PFSK-1 (cell line): ENCODE measurements around the gene MGMT.

ENCODE experiments used
- FOXP2 ChIP-seq: optimal IDR thresholded peaks from 2 replicates; pipeline ENCODE3; 2011; ENCODE audit warnings: borderline replicate concordance, control low read depth, inconsistent platforms; ENCODE audit not compliant: insufficient read depth; ENCODE audit errors: extremely low read length, extremely low read depth
- POLR2AphosphoS5 ChIP-seq: IDR thresholded peaks from 2 replicates; pipeline ENCODE4 v1.6.1; 2012; ENCODE audit warnings: low read depth, mild to moderate bottlenecking, control low read depth, low read length, moderate library complexity
- SIN3A ChIP-seq: IDR thresholded peaks from 2 replicates; pipeline ENCODE4 v1.6.1; 2012; ENCODE audit warnings: mild to moderate bottlenecking, low read length, moderate library complexity, borderline replicate concordance; ENCODE audit not compliant: insufficient read depth
- TAF1 ChIP-seq: IDR thresholded peaks from 2 replicates; pipeline ENCODE4 v1.6.1; 2012; ENCODE audit warnings: low read length, control low read depth, borderline replicate concordance; ENCODE audit not compliant: insufficient read depth
- TF ChIP-seq, protein P1 (sequence below), 2 experiments: IDR thresholded peaks; 2 replicates each; pipeline versions ENCODE4 v1.6.1 to v1.8.0; 2011 to 2012; ENCODE audit warnings: low read depth in 2 of 2, low read length in 2 of 2, control low read depth in 1 of 2, inconsistent platforms in 1 of 2, mild to moderate bottlenecking in 1 of 2, moderate library complexity in 1 of 2; ENCODE audit not compliant: insufficient read depth in 1 of 2

DNA sequence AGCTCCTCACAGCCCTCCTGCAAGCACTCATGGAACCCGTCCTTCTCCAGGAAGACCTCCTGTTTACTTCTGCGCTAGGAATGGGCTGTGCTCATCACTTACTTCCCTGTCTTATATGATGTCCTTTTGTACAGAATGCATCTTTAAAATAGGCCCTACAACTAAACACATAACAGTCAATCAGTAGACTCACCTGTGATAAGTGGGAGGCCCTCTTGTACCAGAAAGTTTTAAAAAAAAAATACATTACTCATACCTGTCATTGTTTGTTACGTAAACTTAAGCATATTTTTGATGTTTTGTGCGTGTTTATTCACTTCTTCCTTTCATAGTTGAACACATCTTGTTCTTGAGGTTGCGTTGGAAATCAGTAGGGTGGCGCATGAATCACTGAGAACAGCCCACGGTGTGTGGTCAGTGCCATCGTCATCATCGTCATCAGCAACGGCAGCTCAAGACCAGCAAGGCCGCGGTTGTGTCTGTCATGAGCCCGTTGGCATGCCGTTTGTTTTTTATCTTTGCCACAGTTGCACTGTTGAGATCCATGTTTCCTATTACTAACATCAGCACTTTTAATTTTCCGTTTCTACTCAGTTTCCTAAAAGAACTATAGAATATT lies 232.8 kb downstream of the MGMT start:
- no peak for TF ChIP-seq POLR2AphosphoS5
- TF ChIP-seq, protein P1, sequence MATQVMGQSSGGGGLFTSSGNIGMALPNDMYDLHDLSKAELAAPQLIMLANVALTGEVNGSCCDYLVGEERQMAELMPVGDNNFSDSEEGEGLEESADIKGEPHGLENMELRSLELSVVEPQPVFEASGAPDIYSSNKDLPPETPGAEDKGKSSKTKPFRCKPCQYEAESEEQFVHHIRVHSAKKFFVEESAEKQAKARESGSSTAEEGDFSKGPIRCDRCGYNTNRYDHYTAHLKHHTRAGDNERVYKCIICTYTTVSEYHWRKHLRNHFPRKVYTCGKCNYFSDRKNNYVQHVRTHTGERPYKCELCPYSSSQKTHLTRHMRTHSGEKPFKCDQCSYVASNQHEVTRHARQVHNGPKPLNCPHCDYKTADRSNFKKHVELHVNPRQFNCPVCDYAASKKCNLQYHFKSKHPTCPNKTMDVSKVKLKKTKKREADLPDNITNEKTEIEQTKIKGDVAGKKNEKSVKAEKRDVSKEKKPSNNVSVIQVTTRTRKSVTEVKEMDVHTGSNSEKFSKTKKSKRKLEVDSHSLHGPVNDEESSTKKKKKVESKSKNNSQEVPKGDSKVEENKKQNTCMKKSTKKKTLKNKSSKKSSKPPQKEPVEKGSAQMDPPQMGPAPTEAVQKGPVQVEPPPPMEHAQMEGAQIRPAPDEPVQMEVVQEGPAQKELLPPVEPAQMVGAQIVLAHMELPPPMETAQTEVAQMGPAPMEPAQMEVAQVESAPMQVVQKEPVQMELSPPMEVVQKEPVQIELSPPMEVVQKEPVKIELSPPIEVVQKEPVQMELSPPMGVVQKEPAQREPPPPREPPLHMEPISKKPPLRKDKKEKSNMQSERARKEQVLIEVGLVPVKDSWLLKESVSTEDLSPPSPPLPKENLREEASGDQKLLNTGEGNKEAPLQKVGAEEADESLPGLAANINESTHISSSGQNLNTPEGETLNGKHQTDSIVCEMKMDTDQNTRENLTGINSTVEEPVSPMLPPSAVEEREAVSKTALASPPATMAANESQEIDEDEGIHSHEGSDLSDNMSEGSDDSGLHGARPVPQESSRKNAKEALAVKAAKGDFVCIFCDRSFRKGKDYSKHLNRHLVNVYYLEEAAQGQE (IDR thresholded peaks at IDR 0.05; ENCODE audit: insufficient read depth in 1 of 2, low read depth in 2 of 2, low read length in 2 of 2) = no peak
- TF ChIP-seq SIN3A = no peak
- TF ChIP-seq TAF1 = no peak
- TF ChIP-seq FOXP2 = no peak
